Activated CD8-positive, alpha-beta T cell treated with anti-CD3 and anti-CD28 coated beads for 36 hours (primary cell): ENCODE results near the gene PDHX. TPM values are rescaled to one million over a fixed set of nuclear protein-coding genes. Genes with fewer than 3 reads are reported as not detected.

ENCODE experiments used
- ATAC-seq: fragments of 200-7000 bp; cut with Tn5 transposase; one replicate; pipeline ENCODE4 v1.10.0; 2021; ENCODE audit warnings: mild to moderate bottlenecking, moderate library complexity
- CTCF ChIA-PET: fragments of 350-600 bp; sonication (Branson Sonifier 250); formaldehyde crosslinking; loops from one replicate; lab custom pipeline; 2021; ENCODE audit warnings: antibody characterized with exemption; lab: Charles Lee
- POLR2A ChIA-PET: fragments of 350-600 bp; sonication (Branson Sonifier 250); formaldehyde crosslinking; loops from one replicate; lab custom pipeline; 2021; ENCODE audit warnings: antibody characterized with exemption; lab: Charles Lee
- DNase-seq: peaks from one replicate; pipeline ENCODE4 v3.0.0-alpha.2; 2020
- H3K27ac Mint-ChIP-seq: one replicate; pipeline ENCODE4 v1.8.0; 2021; ENCODE audit warnings: mild to moderate bottlenecking, mixed read lengths
- H3K27me3 Mint-ChIP-seq: one replicate; pipeline ENCODE4 v1.8.0; 2021; ENCODE audit warnings: mixed read lengths
- H3K36me3 Mint-ChIP-seq: one replicate; pipeline ENCODE4 v1.8.0; 2021; ENCODE audit warnings: low read depth, mixed read lengths
- H3K4me1 Mint-ChIP-seq: one replicate; pipeline ENCODE4 v1.8.0; 2021; ENCODE audit warnings: low read depth, mixed read lengths
- H3K4me3 Mint-ChIP-seq: one replicate; pipeline ENCODE4 v1.8.0; 2021; ENCODE audit warnings: mild to moderate bottlenecking, moderate library complexity, mixed read lengths
- H3K9me3 Mint-ChIP-seq: one replicate; pipeline ENCODE4 v1.8.0; 2021; ENCODE audit warnings: mixed read lengths
- intact Hi-C: fragments of 100-400 bp; cut with micrococcal nuclease; formaldehyde crosslinking; loops from one replicate; pipeline ENCODE4 v1.10.0; 2022
- total RNA-seq, 2 experiments: library from RNA; stranded (reverse); gene quantifications; one replicate each; pipeline ENCODE4 v1.2.3, GENCODE V29; 2021
- TF ChIP-seq, protein P1 (sequence below): fragments of 200-600 bp; IDR thresholded peaks from one replicate; pipeline ENCODE4 v1.8.0; 2022; ENCODE audit warnings: antibody characterized with exemption, mild to moderate bottlenecking

PDHX gene
- total RNA-seq, 2 experiments from 2014 or later, result 37.1 to 37.4 TPM

DNA sequence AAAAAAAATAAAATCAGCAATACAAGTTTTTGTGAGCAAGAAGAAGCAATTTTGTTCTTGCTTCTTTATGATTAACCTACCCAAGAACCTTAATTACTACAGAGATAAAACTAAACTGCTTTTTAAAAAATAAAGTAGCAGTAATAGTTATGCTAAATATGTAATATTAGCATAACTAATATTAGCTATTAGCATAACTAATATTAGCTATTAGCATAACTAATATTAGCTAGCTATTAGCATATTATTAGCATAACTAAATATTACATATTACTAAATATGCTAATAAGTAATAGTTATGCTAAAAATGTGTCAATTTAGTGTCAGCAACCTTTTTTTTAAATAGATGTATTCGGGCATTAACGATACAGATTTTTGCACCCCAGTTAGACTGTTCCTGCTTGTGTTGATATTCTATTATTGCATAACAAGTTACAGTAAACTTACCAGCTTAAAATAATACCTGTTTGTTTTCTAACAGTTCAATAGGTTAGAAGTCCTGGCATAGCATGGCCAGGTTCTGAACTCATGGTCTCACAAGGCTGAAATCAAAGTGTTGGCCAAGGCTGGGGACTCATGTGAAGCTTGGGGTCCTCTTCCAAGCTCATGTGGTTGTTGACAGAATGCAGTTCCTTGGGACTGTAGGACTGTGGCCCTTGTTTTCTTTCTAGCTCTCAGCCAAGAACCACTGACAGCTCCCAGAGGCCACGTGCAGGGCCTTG lies 48.4 kb downstream of the PDHX start:
- CTCF ChIA-PET, result no interaction called here
- TF ChIP-seq, protein P1, sequence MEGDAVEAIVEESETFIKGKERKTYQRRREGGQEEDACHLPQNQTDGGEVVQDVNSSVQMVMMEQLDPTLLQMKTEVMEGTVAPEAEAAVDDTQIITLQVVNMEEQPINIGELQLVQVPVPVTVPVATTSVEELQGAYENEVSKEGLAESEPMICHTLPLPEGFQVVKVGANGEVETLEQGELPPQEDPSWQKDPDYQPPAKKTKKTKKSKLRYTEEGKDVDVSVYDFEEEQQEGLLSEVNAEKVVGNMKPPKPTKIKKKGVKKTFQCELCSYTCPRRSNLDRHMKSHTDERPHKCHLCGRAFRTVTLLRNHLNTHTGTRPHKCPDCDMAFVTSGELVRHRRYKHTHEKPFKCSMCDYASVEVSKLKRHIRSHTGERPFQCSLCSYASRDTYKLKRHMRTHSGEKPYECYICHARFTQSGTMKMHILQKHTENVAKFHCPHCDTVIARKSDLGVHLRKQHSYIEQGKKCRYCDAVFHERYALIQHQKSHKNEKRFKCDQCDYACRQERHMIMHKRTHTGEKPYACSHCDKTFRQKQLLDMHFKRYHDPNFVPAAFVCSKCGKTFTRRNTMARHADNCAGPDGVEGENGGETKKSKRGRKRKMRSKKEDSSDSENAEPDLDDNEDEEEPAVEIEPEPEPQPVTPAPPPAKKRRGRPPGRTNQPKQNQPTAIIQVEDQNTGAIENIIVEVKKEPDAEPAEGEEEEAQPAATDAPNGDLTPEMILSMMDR, result no peak
- no peak for ATAC-seq
- no peak overlapping the region for H3K4me3 Mint-ChIP-seq
- DNase-seq, result no peak
- H3K36me3 Mint-ChIP-seq, result peaks cover 12% of the 10 kb centered on the region
- POLR2A ChIA-PET, result interaction anchor here (1.4 kb wide), 1 partner anchor 181 kb away, joined by 3 read pairs; no protein-coding TSS in a partner anchor
- intact Hi-C loops, result no loop called here
- H3K9me3 Mint-ChIP-seq, result no peaks in the 10 kb centered on the region
- H3K27ac Mint-ChIP-seq, result no peak overlapping the region
- no peaks in the 10 kb centered on the region for H3K27me3 Mint-ChIP-seq
- H3K4me1 Mint-ChIP-seq, result no peaks in the 10 kb centered on the region

- TF ChIP-seq, protein P1, result no peak
- H3K36me3 Mint-ChIP-seq, result peaks cover 35% of the 10 kb centered on the region
- no peak overlapping the region for H3K27ac Mint-ChIP-seq
- ChIA-PET CTCF (no interaction called here), POLR2A (no interaction called here)
- no peaks in the 10 kb centered on the region for H3K9me3 Mint-ChIP-seq
- H3K4me1 Mint-ChIP-seq, result peaks cover 2% of the 10 kb centered on the region
- H3K27me3 Mint-ChIP-seq, result no peaks in the 10 kb centered on the region
- no peak overlapping the region for H3K4me3 Mint-ChIP-seq
- ATAC-seq (no peak), DNase-seq (no peak)
- intact Hi-C loops, result no loop called here
These were observed 52.4 kb downstream of the PDHX start for GRCh38 chr11:34968862-34969261.

- H3K4me1 Mint-ChIP-seq, result peaks cover 2% of the 10 kb centered on the region
- no peak for ATAC-seq
- POLR2A ChIA-PET, result no interaction called here
- H3K27ac Mint-ChIP-seq, result no peak overlapping the region
- H3K9me3 Mint-ChIP-seq, result no peaks in the 10 kb centered on the region
- no peaks in the 10 kb centered on the region for H3K27me3 Mint-ChIP-seq
- peaks cover 41% of the 10 kb centered on the region for H3K36me3 Mint-ChIP-seq
- CTCF ChIA-PET, result no interaction called here
- intact Hi-C loops, result no loop called here
- TF ChIP-seq, protein P1, result no peak
- no peak overlapping the region for H3K4me3 Mint-ChIP-seq
- no peak for DNase-seq
These were observed 53.6 kb downstream of the PDHX start for GRCh38 chr11:34970033-34970432.

GRCh38 chr11:34970480-34970879 lies 54.1 kb downstream of the PDHX start:
- CTCF ChIA-PET, result no interaction called here
- no peaks in the 10 kb centered on the region for H3K9me3 Mint-ChIP-seq
- H3K4me3 Mint-ChIP-seq, result no peak overlapping the region
- H3K4me1 Mint-ChIP-seq, result peaks cover 2% of the 10 kb centered on the region
- DNase-seq (no peak), ATAC-seq (no peak)
- intact Hi-C loops, result no loop called here
- no peak overlapping the region for H3K27ac Mint-ChIP-seq
- TF ChIP-seq, protein P1, result no peak
- peaks cover 46% of the 10 kb centered on the region for H3K36me3 Mint-ChIP-seq
- no peaks in the 10 kb centered on the region for H3K27me3 Mint-ChIP-seq
- POLR2A ChIA-PET, result no interaction called here

- DNase-seq (no peak), ATAC-seq (no peak)
- no peaks in the 10 kb centered on the region for H3K27me3 Mint-ChIP-seq
- TF ChIP-seq, protein P1, result no peak
- intact Hi-C loops, result no loop called here
- no peak overlapping the region for H3K27ac Mint-ChIP-seq
- H3K9me3 Mint-ChIP-seq, result no peaks in the 10 kb centered on the region
- peaks cover 47% of the 10 kb centered on the region for H3K36me3 Mint-ChIP-seq
- CTCF ChIA-PET, result no interaction called here
- POLR2A ChIA-PET, result no interaction called here
- H3K4me1 Mint-ChIP-seq, result peaks cover 2% of the 10 kb centered on the region
- H3K4me3 Mint-ChIP-seq, result no peak overlapping the region
These were observed 55.5 kb downstream of the PDHX start for GRCh38 chr11:34971928-34972327.
